Measurements from ENCODE around the gene CAMLG.

GRCh38 chr5:134787692-134788091 is 49.3 kb downstream of the CAMLG start:
- TF ChIP-seq, protein P1, sequence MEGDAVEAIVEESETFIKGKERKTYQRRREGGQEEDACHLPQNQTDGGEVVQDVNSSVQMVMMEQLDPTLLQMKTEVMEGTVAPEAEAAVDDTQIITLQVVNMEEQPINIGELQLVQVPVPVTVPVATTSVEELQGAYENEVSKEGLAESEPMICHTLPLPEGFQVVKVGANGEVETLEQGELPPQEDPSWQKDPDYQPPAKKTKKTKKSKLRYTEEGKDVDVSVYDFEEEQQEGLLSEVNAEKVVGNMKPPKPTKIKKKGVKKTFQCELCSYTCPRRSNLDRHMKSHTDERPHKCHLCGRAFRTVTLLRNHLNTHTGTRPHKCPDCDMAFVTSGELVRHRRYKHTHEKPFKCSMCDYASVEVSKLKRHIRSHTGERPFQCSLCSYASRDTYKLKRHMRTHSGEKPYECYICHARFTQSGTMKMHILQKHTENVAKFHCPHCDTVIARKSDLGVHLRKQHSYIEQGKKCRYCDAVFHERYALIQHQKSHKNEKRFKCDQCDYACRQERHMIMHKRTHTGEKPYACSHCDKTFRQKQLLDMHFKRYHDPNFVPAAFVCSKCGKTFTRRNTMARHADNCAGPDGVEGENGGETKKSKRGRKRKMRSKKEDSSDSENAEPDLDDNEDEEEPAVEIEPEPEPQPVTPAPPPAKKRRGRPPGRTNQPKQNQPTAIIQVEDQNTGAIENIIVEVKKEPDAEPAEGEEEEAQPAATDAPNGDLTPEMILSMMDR (IDR thresholded peaks at IDR 0.05): no peak
- no peak for TF ChIP-seq POLR2AphosphoS5 (IDR thresholded peaks at IDR 0.05)
- TF ChIP-seq EP300 (IDR thresholded peaks at IDR 0.05): no peak
- TF ChIP-seq POLR2A (IDR thresholded peaks at IDR 0.05): no peak
